HCT116 (cell line): ENCODE measurements around the gene NAV3. TPM values are rescaled to one million over a fixed set of nuclear protein-coding genes. Genes with fewer than 3 reads are reported as not detected.

Experiments used
- ATAC-seq: fragments of 200-7000 bp; cut with Tn5 transposase; 2 replicates; pipeline ENCODE4 v1.9.1; 2020; ENCODE audit warnings: mild to moderate bottlenecking, moderate library complexity
- BruUV-seq: library from RNA; stranded (reverse); fragments of 400-500 nt; replicated peaks from 2 replicates; lab custom pipeline; 2021; lab: Mats Ljungman, UMichigan
- CTCF ChIA-PET: fragments of 300-600 bp; sonication (Branson Sonifier 250); formaldehyde crosslinking; loops from one replicate; lab custom pipeline; 2021; ENCODE audit warnings: antibody characterized with exemption; lab: Charles Lee
- POLR2A ChIA-PET: fragments of 300-600, 350-600 bp; sonication (Branson Sonifier 250); formaldehyde crosslinking; loops from one replicate; lab custom pipeline; 2021; ENCODE audit warnings: antibody characterized with exemption; lab: Charles Lee
- RAD21 ChIA-PET, 2 experiments: fragments of 300-600 bp; sonication (Branson Sonifier 250); formaldehyde crosslinking; loops; one replicate each; lab custom pipeline; 2023; ENCODE audit warnings: low total read pairs in 2 of 2; ENCODE audit not compliant: uncharacterized antibody in 2 of 2, unreplicated experiment in 2 of 2, low non-redundant PET in 1 of 2; lab: Charles Lee
- DNase-seq: peaks from one replicate; pipeline ENCODE4 v3.0.0-alpha.2; 2010; ENCODE audit warnings: low read depth, low spot score
- H2AFZ ChIP-seq: fragments of 200-600 bp; shearing (Covaris generic), sonication (generic); 2 replicates; pipeline ENCODE4 v1.6.1; 2017; ENCODE audit warnings: low read depth, mixed run types, mixed read lengths, antibody characterized with exemption, low read length; ENCODE audit not compliant: poor library complexity, severe bottlenecking
- H3K27ac ChIP-seq: 2 replicates; pipeline ENCODE4 v1.5.1; 2012; ENCODE audit warnings: low read depth, low read length
- H3K27me3 ChIP-seq: fragments of 200-600 bp; sonication (generic); 2 replicates; pipeline ENCODE4 v1.6.1; 2016; ENCODE audit warnings: mixed run types, low read length, mixed read lengths; ENCODE audit not compliant: insufficient read depth
- H3K36me3 ChIP-seq, 2 experiments: fragments of 200-500 bp in 1 of 2; fragments of 200-600 bp in 1 of 2; sonication (Bioruptor generic) in 1 of 2; sonication (generic) in 1 of 2; 2 replicates each; pipeline versions ENCODE4 v1.5.1 to v1.6.1; 2014 to 2016; ENCODE audit warnings: low read length in 2 of 2, inconsistent platforms in 1 of 2, mixed read lengths in 1 of 2, mixed run types in 1 of 2; ENCODE audit not compliant: insufficient read depth in 2 of 2, control insufficient read depth in 1 of 2
- H3K4me1 ChIP-seq, 2 experiments: fragments of 200-600 bp in 1 of 2; sonication (generic) in 1 of 2; 2 replicates each; pipeline versions ENCODE4 v1.5.1 to v1.6.1; 2012 to 2017; ENCODE audit warnings: low read length in 2 of 2, inconsistent platforms in 1 of 2, mild to moderate bottlenecking in 1 of 2, mixed read lengths in 1 of 2, mixed run types in 1 of 2, moderate library complexity in 1 of 2; ENCODE audit not compliant: insufficient read depth in 2 of 2, control insufficient read depth in 1 of 2
- H3K4me2 ChIP-seq: fragments of 200-600 bp; sonication (generic); 2 replicates; pipeline ENCODE4 v1.6.1; 2017; ENCODE audit warnings: mixed run types, low read length, mixed read lengths
- H3K4me3 ChIP-seq, 2 experiments: fragments of 200-600 bp in 1 of 2; sonication (generic) in 1 of 2; replicated peaks in 1 of 2; 2 replicates each; pipeline ENCODE4 v1.5.1; 2011 to 2016; ENCODE audit warnings: low read length in 2 of 2, control low read depth in 1 of 2, low read depth in 1 of 2, mild to moderate bottlenecking in 1 of 2, mixed read lengths in 1 of 2, mixed run types in 1 of 2
- H3K79me2 ChIP-seq: fragments of 200-600 bp; sonication (generic); 2 replicates; pipeline ENCODE4 v1.6.1; 2017; ENCODE audit warnings: mild to moderate bottlenecking, mixed run types, low read length, moderate library complexity, mixed read lengths; ENCODE audit not compliant: insufficient read depth
- H3K9ac ChIP-seq: fragments of 200-600 bp; sonication (generic); 2 replicates; pipeline ENCODE4 v1.6.1; 2016; ENCODE audit warnings: low read length, mixed read lengths
- H3K9me2 ChIP-seq: fragments of 200-600 bp; sonication (generic), shearing (Covaris generic); 2 replicates; pipeline ENCODE4 v1.6.1; 2017; ENCODE audit warnings: mixed run types, mild to moderate bottlenecking, moderate library complexity; ENCODE audit not compliant: insufficient read depth
- H3K9me3 ChIP-seq, 2 experiments: fragments of 200-500 bp in 1 of 2; fragments of 200-600 bp in 1 of 2; sonication (Bioruptor generic) in 1 of 2; sonication (generic) in 1 of 2; 2 replicates each; pipeline ENCODE4 v1.6.1; 2014 to 2017; ENCODE audit warnings: low read length in 2 of 2, mixed read lengths in 2 of 2, inconsistent platforms in 1 of 2, low read depth in 1 of 2, mild to moderate bottlenecking in 1 of 2, mixed run types in 1 of 2, moderate library complexity in 1 of 2; ENCODE audit not compliant: control insufficient read depth in 1 of 2, insufficient read depth in 1 of 2
- H4K20me1 ChIP-seq: fragments of 200-600 bp; sonication (generic), shearing (Covaris generic); 2 replicates; pipeline ENCODE4 v1.6.1; 2017; ENCODE audit warnings: mixed run types, mild to moderate bottlenecking, moderate library complexity; ENCODE audit not compliant: insufficient read depth
- EGR1 ChIP-seq: IDR thresholded peaks from 2 replicates; pipeline ENCODE4 v1.6.1; 2012; ENCODE audit warnings: low read depth
- EZH2 ChIP-seq: fragments of 200-600 bp; sonication (generic); IDR thresholded peaks from 2 replicates; pipeline ENCODE4 v1.6.1; 2017; ENCODE audit warnings: antibody characterized with exemption, mixed run types
- FOSL1 ChIP-seq: IDR thresholded peaks from 2 replicates; pipeline ENCODE4 v1.6.1; 2012; ENCODE audit warnings: low read depth
- POLR2A ChIP-seq: IDR thresholded peaks from 2 replicates; pipeline ENCODE4 v1.7.0; 2011; ENCODE audit warnings: borderline replicate concordance; ENCODE audit not compliant: insufficient read depth, insufficient read length; ENCODE audit errors: extremely low read depth
- REST ChIP-seq: IDR thresholded peaks from 2 replicates; pipeline ENCODE4 v1.6.1; 2012; ENCODE audit warnings: low read depth
- SIN3A ChIP-seq: IDR thresholded peaks from 2 replicates; pipeline ENCODE4 v1.6.1; 2012; ENCODE audit warnings: low read depth
- ZNF274 ChIP-seq: fragments of 200-500 bp; sonication (Bioruptor generic); IDR thresholded peaks from 2 replicates; pipeline ENCODE4 v1.6.1; 2014; ENCODE audit warnings: mild to moderate bottlenecking, low read depth, low read length, inconsistent platforms
- intact Hi-C: fragments of 100-400 bp; cut with micrococcal nuclease; formaldehyde crosslinking; loops from 2 replicates; pipeline ENCODE4 v1.10.0; 2022
- total RNA-seq: library from RNA; stranded (reverse); gene quantifications from one replicate; pipeline ENCODE4 v1.2.1, GENCODE V29; 2021; ENCODE audit not compliant: unreplicated experiment

NAV3 gene
- total RNA-seq, 1 experiment from 2014 or later, result 7.8 TPM

- H3K79me2 ChIP-seq, result no peaks in the 10 kb centered on the region
- BruUV-seq, result no TSS peak
- H3K36me3 ChIP-seq, result no peaks in the 10 kb centered on the region
- no peak overlapping the region for H3K4me2 ChIP-seq
- no peaks in the 10 kb centered on the region for H3K27me3 ChIP-seq
- intact Hi-C loops, result no loop called here
- ATAC-seq, result no peak
- no peaks in the 10 kb centered on the region for H4K20me1 ChIP-seq
- no peak overlapping the region for H3K4me3 ChIP-seq
- no peaks in the 10 kb centered on the region for H3K9me3 ChIP-seq
- RAD21 ChIA-PET, result no interaction called here
- no peaks in the 10 kb centered on the region for H3K9me2 ChIP-seq
- DNase-seq, result no peak
- H2AFZ ChIP-seq, result no peak overlapping the region
- CTCF ChIA-PET, result interaction anchor here (1.2 kb wide), 1 partner anchor 9 kb away, joined by 3 read pairs; no protein-coding TSS in a partner anchor
- no peak overlapping the region for H3K9ac ChIP-seq
- POLR2A ChIA-PET, result no interaction called here
- H3K27ac ChIP-seq, result no peak overlapping the region
- TF ChIP-seq EGR1, result no peak
- no peak for TF ChIP-seq SIN3A
- TF ChIP-seq EZH2, result no peak
- TF ChIP-seq ZNF274, result no peak
- TF ChIP-seq REST, result no peak
- no peak for TF ChIP-seq FOSL1
- TF ChIP-seq POLR2A, result no peak
- H3K4me1 ChIP-seq, result no peaks in the 10 kb centered on the region
Measured at GRCh38 chr12:78095623-78096022, 264.9 kb downstream of the NAV3 start.
